CD4-positive, CD25-positive, alpha-beta regulatory T cell (primary cell): ENCODE measurements around the gene CXCL10. TPM values are rescaled to one million over a fixed set of nuclear protein-coding genes. Genes with fewer than 3 reads are reported as not detected.
"Not testable (repeated sequence)": the region's sequence is repeated elsewhere in the genome, so short reads cannot be mapped to it uniquely, and the experiment has no call there.

Source experiments
- ATAC-seq, 2 donors: fragments of 150-1000 bp; cut with Tn5 transposase; one replicate each; pipeline ENCODE4 v1.10.0; 2021; ENCODE audit warnings: low read depth in 2 of 2, moderate number of reproducible peaks in 2 of 2, moderate library complexity in 1 of 2
- DNase-seq, 3 donors: peaks; one replicate each; pipeline versions ENCODE4 v3.0.0 to v3.0.0-alpha.2; 2012 to 2022; ENCODE audit warnings: mixed read lengths in 1 of 3
- H3K27ac ChIP-seq: one replicate; pipeline ENCODE4 v1.7.0; 2013; ENCODE audit warnings: mild to moderate bottlenecking, low read length; ENCODE audit not compliant: insufficient read depth, poor library complexity, severe bottlenecking
- H3K27me3 ChIP-seq: one replicate; pipeline ENCODE4 v1.7.0; 2013; ENCODE audit warnings: low read length; ENCODE audit not compliant: control insufficient read depth, insufficient read depth
- H3K36me3 ChIP-seq: one replicate; pipeline ENCODE4 v1.7.0; 2013; ENCODE audit warnings: mild to moderate bottlenecking, low read length, moderate library complexity; ENCODE audit not compliant: control insufficient read depth, insufficient read depth
- H3K4me1 ChIP-seq: 2 replicates; pipeline ENCODE4 v1.7.0; 2013; ENCODE audit warnings: mild to moderate bottlenecking, low read length; ENCODE audit not compliant: insufficient read depth, control insufficient read depth, poor library complexity, severe bottlenecking
- H3K4me3 ChIP-seq: one replicate; pipeline ENCODE4 v1.7.0; 2013; ENCODE audit warnings: low read depth, mild to moderate bottlenecking, low read length, moderate library complexity
- H3K9me3 ChIP-seq, 2 experiments: 1 replicate in 1 of 2; 2 replicates in 1 of 2; pipeline ENCODE4 v1.7.0; 2013; ENCODE audit warnings: low read length in 2 of 2, mild to moderate bottlenecking in 1 of 2, moderate library complexity in 1 of 2; ENCODE audit not compliant: control insufficient read depth in 2 of 2
- H3K27ac Mint-ChIP-seq, 3 donors: one replicate each; pipeline ENCODE4 v1.8.0; 2020 to 2022; ENCODE audit warnings: mild to moderate bottlenecking in 3 of 3, mixed read lengths in 3 of 3, moderate library complexity in 2 of 3
- H3K27me3 Mint-ChIP-seq: one replicate; pipeline ENCODE4 v1.8.0; 2022; ENCODE audit warnings: mild to moderate bottlenecking, mixed read lengths
- H3K36me3 Mint-ChIP-seq: one replicate; pipeline ENCODE4 v1.8.0; 2020; ENCODE audit warnings: mixed read lengths
- H3K4me1 Mint-ChIP-seq, 4 donors: one replicate each; pipeline ENCODE4 v1.8.0; 2020 to 2022; ENCODE audit warnings: mixed read lengths in 4 of 4, mild to moderate bottlenecking in 1 of 4
- H3K4me3 Mint-ChIP-seq, 4 donors: one replicate each; pipeline ENCODE4 v1.8.0; 2020 to 2022; ENCODE audit warnings: mild to moderate bottlenecking in 4 of 4, mixed read lengths in 4 of 4, moderate library complexity in 3 of 4
- H3K9me3 Mint-ChIP-seq, 7 donors: one replicate each; pipeline ENCODE4 v1.8.0; 2020 to 2022; ENCODE audit warnings: mixed read lengths in 7 of 7, mild to moderate bottlenecking in 3 of 7, moderate library complexity in 2 of 7
- polyA plus RNA-seq, 4 donors: library from polyadenylated mRNA; unstranded; fragments of 300-500 nt; fragmentation: Illumina TruSeq; gene quantifications; one replicate each; pipeline ENCODE4 v1.2.3, GENCODE V29; 2021
- total RNA-seq: library from RNA; stranded (reverse); gene quantifications from one replicate; pipeline ENCODE4 v1.2.3, GENCODE V29; 2022

Gene CXCL10
- total and polyA plus RNA-seq, 5 donors from 2014 or later: not detected

- ATAC-seq, H3K27ac ChIP-seq, H3K4me3 Mint-ChIP-seq, H3K27me3 ChIP-seq, H3K9me3 Mint-ChIP-seq, H3K36me3 Mint-ChIP-seq, H3K4me1 Mint-ChIP-seq, H3K27ac Mint-ChIP-seq, H3K4me1 ChIP-seq, H3K9me3 ChIP-seq, H3K4me3 ChIP-seq, DNase-seq, H3K36me3 ChIP-seq: not testable (repeated sequence)
- H3K27me3 Mint-ChIP-seq: peaks cover 17% of the 10 kb centered on the region
These were observed 20.0 kb upstream of the CXCL10 start for GRCh38 chr4:76043306-76043705.

- H3K27ac Mint-ChIP-seq, H3K9me3 Mint-ChIP-seq, H3K4me1 ChIP-seq, H3K36me3 Mint-ChIP-seq, H3K4me1 Mint-ChIP-seq, H3K27me3 ChIP-seq, H3K9me3 ChIP-seq, DNase-seq, ATAC-seq, H3K27ac ChIP-seq, H3K36me3 ChIP-seq, H3K4me3 ChIP-seq: not testable (repeated sequence)
- Mint-ChIP-seq H3K4me3 (peak overlapping the region in 1 of 4 donors; percentile 41), H3K27me3 (peaks cover 12% of the 10 kb centered on the region)
These were observed 19.1 kb upstream of the CXCL10 start for GRCh38 chr4:76042241-76042998.

- H3K9me3 ChIP-seq: no peaks in the 10 kb centered on the region
- Mint-ChIP-seq H3K36me3 (no peaks in the 10 kb centered on the region), H3K27ac (no peak overlapping the region), H3K4me1 (peaks cover 0 to 1% (median 0%) of the 10 kb centered on the region in 4 donors), H3K4me3 (no peak overlapping the region), H3K9me3 (no peaks in the 10 kb centered on the region), H3K27me3 (peaks cover 18% of the 10 kb centered on the region)
- H3K27ac ChIP-seq: no peak overlapping the region
- no peak overlapping the region for H3K4me3 ChIP-seq
- DNase-seq: no peak
- H3K27me3 ChIP-seq: peaks cover 2% of the 10 kb centered on the region
- H3K36me3 ChIP-seq: no peaks in the 10 kb centered on the region
- H3K4me1 ChIP-seq: no peaks in the 10 kb centered on the region
- ATAC-seq: no peak
These were observed 13.6 kb upstream of the CXCL10 start for GRCh38 chr4:76036855-76037254.

GRCh38 chr4:76035799-76036380, 12.6 kb upstream of the CXCL10 start, which contains the start of gene CXCL11:
CXCL11 (minus strand) TSS chr4:76036070; CDS start chr4:76035987, 83 bp downstream.
- Mint-ChIP-seq H3K4me3 (no peak within 1 kb of the TSS), H3K9me3 (no peaks in the 10 kb centered on the region), H3K27ac (no peak within 1 kb of the TSS), H3K36me3 (no peaks in the 10 kb centered on the region), H3K27me3 (peaks cover 25% of the 10 kb centered on the region), H3K4me1 (peaks cover 0 to 1% (median 0%) of the 10 kb centered on the region in 4 donors)
- H3K4me3 ChIP-seq: no peak within 1 kb of the TSS
- H3K27ac ChIP-seq: no peak within 1 kb of the TSS
- H3K36me3 ChIP-seq: no peaks in the 10 kb centered on the region
- H3K27me3 ChIP-seq: peaks cover 4% of the 10 kb centered on the region
- DNase-seq (no peak), ATAC-seq (no peak)
- H3K4me1 ChIP-seq: no peaks in the 10 kb centered on the region
- no peaks in the 10 kb centered on the region for H3K9me3 ChIP-seq

GRCh38 chr4:76035141-76035540, 11.8 kb upstream of the CXCL10 start:
- H3K27ac Mint-ChIP-seq: no peak overlapping the region
- Histone ChIP-seq H3K27ac (no peak overlapping the region), H3K4me3 (no peak overlapping the region), H3K4me1 (no peaks in the 10 kb centered on the region), H3K9me3 (no peaks in the 10 kb centered on the region), H3K27me3 (peaks cover 6% of the 10 kb centered on the region), H3K36me3 (no peaks in the 10 kb centered on the region)
- no peak overlapping the region for H3K4me3 Mint-ChIP-seq
- DNase-seq: no peak
- no peaks in the 10 kb centered on the region for H3K36me3 Mint-ChIP-seq
- peaks cover 29% of the 10 kb centered on the region for H3K27me3 Mint-ChIP-seq
- no peaks in the 10 kb centered on the region for H3K9me3 Mint-ChIP-seq
- H3K4me1 Mint-ChIP-seq: peaks cover 0 to 1% (median 0%) of the 10 kb centered on the region in 4 donors
- ATAC-seq: no peak

GRCh38 chr4:76029300-76029699, 6.0 kb upstream of the CXCL10 start:
- Histone ChIP-seq H3K9me3 (no peaks in the 10 kb centered on the region), H3K4me3 (no peak overlapping the region), H3K27me3 (peaks cover 10% of the 10 kb centered on the region), H3K4me1 (no peaks in the 10 kb centered on the region), H3K27ac (no peak overlapping the region), H3K36me3 (no peaks in the 10 kb centered on the region)
- Mint-ChIP-seq H3K4me1 (peaks cover 5 to 9% (median 6%) of the 10 kb centered on the region in 4 donors), H3K4me3 (no peak overlapping the region), H3K27me3 (peaks cover 50% of the 10 kb centered on the region), H3K36me3 (no peaks in the 10 kb centered on the region), H3K27ac (no peak overlapping the region), H3K9me3 (no peaks in the 10 kb centered on the region)
- ATAC-seq (no peak), DNase-seq (no peak)

GRCh38 chr4:76028350-76028765, 5.1 kb upstream of the CXCL10 start:
- H3K27me3 ChIP-seq: peaks cover 10% of the 10 kb centered on the region
- no peaks in the 10 kb centered on the region for H3K9me3 ChIP-seq
- ATAC-seq (no peak), DNase-seq (peak in 2 of 3 donors; percentile 4 to 19)
- H3K4me3 ChIP-seq: no peak overlapping the region
- no peaks in the 10 kb centered on the region for H3K36me3 Mint-ChIP-seq
- H3K27me3 Mint-ChIP-seq: peaks cover 45% of the 10 kb centered on the region
- H3K27ac ChIP-seq: no peak overlapping the region
- H3K4me3 Mint-ChIP-seq: peak overlapping the region in 2 of 4 donors; percentile 23 to 33
- no peaks in the 10 kb centered on the region for H3K4me1 ChIP-seq
- H3K36me3 ChIP-seq: no peaks in the 10 kb centered on the region
- H3K27ac Mint-ChIP-seq: peak overlapping the region in 1 of 3 donors; percentile 21
- peaks cover 5 to 16% (median 11%) of the 10 kb centered on the region in 4 donors for H3K4me1 Mint-ChIP-seq
- no peaks in the 10 kb centered on the region for H3K9me3 Mint-ChIP-seq
